Activated CD4-positive, alpha-beta memory T cell treated with anti-CD3 and anti-CD28 coated beads for 36 hours (primary cell): Measurements from ENCODE around the gene UBE2E3. TPM values are rescaled to one million over a fixed set of nuclear protein-coding genes. Genes with fewer than 3 reads are reported as not detected.

Experiments used
- CTCF ChIA-PET: fragments of 350-600 bp; sonication (Branson Sonifier 250); formaldehyde crosslinking; loops from one replicate; lab custom pipeline; 2021; ENCODE audit warnings: antibody characterized with exemption, inconsistent platforms; lab: Charles Lee
- POLR2A ChIA-PET: fragments of 350-600 bp; sonication (Branson Sonifier 250); formaldehyde crosslinking; loops from one replicate; lab custom pipeline; 2021; ENCODE audit warnings: antibody characterized with exemption; lab: Charles Lee
- DNase-seq: peaks from one replicate; pipeline ENCODE4 v3.0.0-alpha.2; 2020
- H3K27ac Mint-ChIP-seq: one replicate; pipeline ENCODE4 v1.8.0; 2021; ENCODE audit warnings: mixed read lengths
- H3K27me3 Mint-ChIP-seq: one replicate; pipeline ENCODE4 v1.8.0; 2021; ENCODE audit warnings: mixed read lengths
- H3K36me3 Mint-ChIP-seq: one replicate; pipeline ENCODE4 v1.8.0; 2021; ENCODE audit warnings: mixed read lengths
- H3K4me1 Mint-ChIP-seq: one replicate; pipeline ENCODE4 v1.8.0; 2021; ENCODE audit warnings: low read depth, mixed read lengths
- H3K4me3 Mint-ChIP-seq: one replicate; pipeline ENCODE4 v1.8.0; 2021; ENCODE audit warnings: mild to moderate bottlenecking, mixed read lengths
- H3K9me3 Mint-ChIP-seq: one replicate; pipeline ENCODE4 v1.8.0; 2021; ENCODE audit warnings: mixed read lengths
- intact Hi-C: fragments of 100-400 bp; cut with micrococcal nuclease; formaldehyde crosslinking; loops from one replicate; pipeline ENCODE4 v1.15.1; 2023
- total RNA-seq, 2 experiments: library from RNA; stranded (reverse); gene quantifications; one replicate each; pipeline ENCODE4 v1.2.3, GENCODE V29; 2021

UBE2E3 gene
- total RNA-seq, 2 experiments from 2014 or later: 33.0 to 34.1 TPM

DNA sequence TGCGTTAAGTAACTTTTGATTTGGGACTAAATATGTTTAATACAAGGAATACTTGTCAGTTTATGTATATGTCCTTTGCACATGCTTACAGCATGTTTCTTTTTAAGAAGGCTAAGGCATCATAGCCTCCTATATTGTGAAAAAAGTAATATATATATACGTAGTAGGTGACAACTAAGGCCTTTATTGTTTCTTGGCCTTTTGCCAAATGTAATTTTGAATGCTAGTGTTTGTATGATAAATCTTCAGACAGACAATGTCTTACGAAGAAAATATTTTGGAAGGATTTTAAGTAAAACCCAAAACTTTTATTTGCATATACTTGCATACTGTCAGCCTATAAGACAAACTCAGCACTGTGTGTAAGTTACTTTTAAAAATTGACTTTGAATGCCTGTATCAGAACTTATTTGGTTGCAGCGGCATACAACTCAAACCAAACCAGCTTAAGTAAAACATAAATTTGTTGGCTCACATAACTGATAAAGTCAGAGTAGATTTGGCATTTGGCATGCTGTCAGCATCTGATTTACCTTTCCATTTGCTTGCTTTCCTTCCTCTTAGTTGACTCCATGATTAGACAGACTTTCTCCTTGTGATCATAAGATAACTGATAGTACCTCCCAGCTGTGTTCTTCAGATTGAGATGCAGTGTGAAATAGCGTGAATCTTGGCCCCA lies 24.4 kb downstream of the UBE2E3 start:
- Mint-ChIP-seq H3K4me1 (peaks cover 11% of the 10 kb centered on the region), H3K36me3 (no peaks in the 10 kb centered on the region), H3K4me3 (no peak overlapping the region), H3K9me3 (no peaks in the 10 kb centered on the region), H3K27me3 (no peaks in the 10 kb centered on the region), H3K27ac (no peak overlapping the region)
- CTCF ChIA-PET: interaction anchor here (1.3 kb wide), 1 partner anchor 10 kb away, joined by 3 read pairs; no protein-coding TSS in a partner anchor
- intact Hi-C loops: no loop called here
- POLR2A ChIA-PET: no interaction called here
- DNase-seq: no peak

DNA sequence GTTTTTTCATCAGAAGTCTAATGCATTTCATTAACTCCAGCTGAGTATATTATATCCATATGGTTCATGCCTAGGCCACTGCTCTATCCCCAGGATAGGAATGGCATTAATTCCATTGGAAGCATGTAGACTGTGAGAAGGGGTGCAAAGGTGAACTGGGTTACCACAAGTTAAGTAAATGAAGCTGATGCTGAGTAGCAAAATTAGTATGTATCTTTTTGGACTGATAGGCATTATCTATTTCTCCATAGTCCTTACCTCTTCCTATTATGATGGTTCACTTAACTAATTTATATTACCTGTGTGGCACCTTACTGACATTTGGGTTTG lies 24.9 kb downstream of the UBE2E3 start:
- ChIA-PET POLR2A (no interaction called here), CTCF (interaction anchor here (1.3 kb wide), 1 partner anchor 10 kb away, joined by 3 read pairs; no protein-coding TSS in a partner anchor)
- H3K36me3 Mint-ChIP-seq: no peaks in the 10 kb centered on the region
- intact Hi-C loops: no loop called here
- no peaks in the 10 kb centered on the region for H3K27me3 Mint-ChIP-seq
- H3K9me3 Mint-ChIP-seq: no peaks in the 10 kb centered on the region
- H3K27ac Mint-ChIP-seq: no peak overlapping the region
- H3K4me3 Mint-ChIP-seq: no peak overlapping the region
- no peak for DNase-seq
- H3K4me1 Mint-ChIP-seq: peaks cover 13% of the 10 kb centered on the region

- H3K4me1 Mint-ChIP-seq: peaks cover 16% of the 10 kb centered on the region
- no peak overlapping the region for H3K4me3 Mint-ChIP-seq
- H3K36me3 Mint-ChIP-seq: no peaks in the 10 kb centered on the region
- ChIA-PET CTCF (interaction anchor here (1.3 kb wide), 1 partner anchor 9 kb away, joined by 3 read pairs; no protein-coding TSS in a partner anchor), POLR2A (no interaction called here)
- H3K9me3 Mint-ChIP-seq: no peaks in the 10 kb centered on the region
- DNase-seq: no peak
- H3K27me3 Mint-ChIP-seq: no peaks in the 10 kb centered on the region
- no peak overlapping the region for H3K27ac Mint-ChIP-seq
- intact Hi-C loops: no loop called here
Measured at GRCh38 chr2:181005809-181006208, 25.4 kb downstream of the UBE2E3 start.

- CTCF ChIA-PET: interaction anchor here (0.6 to 1.0 kb wide), 2 partner anchors 27 to 52 kb away, joined by 3 read pairs; partner anchors contain the start of gene UBE2E3
- H3K4me1 Mint-ChIP-seq: peaks cover 14% of the 10 kb centered on the region
Measured at GRCh38 chr2:181007086-181007837, 26.9 kb downstream of the UBE2E3 start.

GRCh38 chr2:181008407-181008806 lies 28.0 kb downstream of the UBE2E3 start:
- Mint-ChIP-seq H3K9me3 (no peaks in the 10 kb centered on the region), H3K4me3 (no peak overlapping the region), H3K4me1 (peaks cover 15% of the 10 kb centered on the region), H3K36me3 (no peaks in the 10 kb centered on the region), H3K27ac (no peak overlapping the region), H3K27me3 (no peaks in the 10 kb centered on the region)
- intact Hi-C loops: no loop called here
- ChIA-PET CTCF (no interaction called here), POLR2A (no interaction called here)
- no peak for DNase-seq

More at GRCh38 chr2:181007086-181007837, 26.9 kb downstream of the UBE2E3 start:
- POLR2A ChIA-PET: no interaction called here
- Mint-ChIP-seq H3K27ac (no peak overlapping the region), H3K36me3 (no peaks in the 10 kb centered on the region), H3K9me3 (no peaks in the 10 kb centered on the region), H3K4me3 (no peak overlapping the region), H3K27me3 (no peaks in the 10 kb centered on the region)
- intact Hi-C loops: no loop called here
- no peak for DNase-seq

DNA sequence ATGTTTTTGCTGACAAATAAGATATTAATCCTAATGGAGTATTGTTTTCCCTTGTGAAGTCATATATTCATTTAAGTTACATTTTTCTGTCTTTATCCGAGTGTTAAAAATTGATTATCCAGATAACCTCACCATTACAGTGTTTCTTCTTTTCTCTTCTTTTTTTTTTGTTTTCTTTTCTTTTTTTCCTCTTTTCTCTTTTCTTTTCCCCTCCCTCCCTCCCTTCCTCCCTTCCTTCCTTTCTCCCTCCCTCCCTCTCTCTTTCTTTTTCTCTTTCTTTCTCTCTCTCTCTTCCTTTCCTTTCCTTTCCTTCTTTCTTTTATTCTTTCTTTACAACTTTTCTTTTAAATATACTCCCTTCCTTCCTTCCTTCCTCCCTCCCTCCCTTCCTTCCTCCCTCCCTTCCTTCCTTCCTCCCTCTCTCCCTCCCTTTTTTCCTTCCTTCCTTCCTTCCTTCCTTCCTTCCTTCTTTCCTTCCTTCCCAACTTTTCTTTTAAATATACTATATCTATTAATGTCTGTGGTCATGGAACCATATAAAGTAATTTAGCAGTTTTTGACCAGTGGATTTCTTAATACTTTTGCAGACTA lies 40.9 kb downstream of the UBE2E3 start:
- CTCF ChIA-PET: interaction anchor here (0.6 to 0.7 kb wide), 2 partner anchors 41 to 1041 kb away, joined by 3 read pairs; no protein-coding TSS in a partner anchor
- Mint-ChIP-seq H3K27me3 (no peaks in the 10 kb centered on the region), H3K27ac (no peak overlapping the region), H3K36me3 (no peaks in the 10 kb centered on the region), H3K4me3 (no peak overlapping the region), H3K9me3 (peaks cover 3% of the 10 kb centered on the region), H3K4me1 (peaks cover 8% of the 10 kb centered on the region)
- POLR2A ChIA-PET: interaction anchor here (0.6 kb wide), 1 partner anchor 21 kb away, joined by 3 read pairs; no protein-coding TSS in a partner anchor
- no peak for DNase-seq
- intact Hi-C loops: no loop called here

DNA sequence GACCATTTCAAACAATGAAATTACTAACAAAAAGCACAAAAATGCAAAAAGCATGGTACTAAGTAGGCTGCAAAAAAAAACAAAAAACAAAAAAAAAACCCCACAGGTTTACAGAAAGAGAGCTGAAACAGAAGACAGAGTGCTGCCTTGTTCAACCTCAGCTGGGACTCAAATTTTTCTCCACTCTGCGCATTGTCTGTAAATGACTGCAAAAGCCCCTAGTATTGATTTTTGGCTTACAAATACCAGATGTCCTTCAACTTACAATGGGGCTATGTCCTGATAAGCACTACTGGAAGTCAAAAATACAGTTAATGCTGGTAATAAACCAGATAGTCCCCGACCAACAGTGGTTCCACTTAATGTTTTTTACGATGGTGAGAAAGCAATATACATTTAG lies 42.2 kb downstream of the UBE2E3 start:
- ChIA-PET CTCF (no interaction called here), POLR2A (no interaction called here)
- H3K9me3 Mint-ChIP-seq: peaks cover 3% of the 10 kb centered on the region
- no peaks in the 10 kb centered on the region for H3K36me3 Mint-ChIP-seq
- no peak overlapping the region for H3K27ac Mint-ChIP-seq
- intact Hi-C loops: no loop called here
- no peak for DNase-seq
- peaks cover 4% of the 10 kb centered on the region for H3K4me1 Mint-ChIP-seq
- no peaks in the 10 kb centered on the region for H3K27me3 Mint-ChIP-seq
- no peak overlapping the region for H3K4me3 Mint-ChIP-seq

DNA sequence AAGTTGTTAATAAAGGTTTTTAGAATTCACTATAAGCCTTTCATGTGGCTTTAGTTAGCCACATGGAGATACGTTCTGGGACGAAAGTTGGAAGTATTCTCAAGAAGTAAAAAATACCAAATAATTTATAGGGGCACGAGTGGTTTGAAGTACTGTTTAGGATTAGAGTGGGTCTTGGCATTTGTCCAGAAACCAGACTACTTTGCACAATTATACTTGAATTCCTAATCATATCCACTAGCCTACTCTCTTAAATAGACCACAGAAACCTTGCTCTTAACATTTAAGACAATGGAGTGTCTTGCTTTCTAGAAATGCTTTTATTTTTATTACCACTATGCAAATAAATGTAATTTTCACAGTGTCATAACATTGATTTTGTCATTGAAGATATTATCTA lies 44.6 kb downstream of the UBE2E3 start:
- no peak for DNase-seq
- H3K36me3 Mint-ChIP-seq: no peaks in the 10 kb centered on the region
- H3K27ac Mint-ChIP-seq: no peak overlapping the region
- H3K4me3 Mint-ChIP-seq: no peak overlapping the region
- H3K4me1 Mint-ChIP-seq: peaks cover 4% of the 10 kb centered on the region
- ChIA-PET POLR2A (no interaction called here), CTCF (no interaction called here)
- H3K27me3 Mint-ChIP-seq: no peaks in the 10 kb centered on the region
- intact Hi-C loops: no loop called here
- peaks cover 3% of the 10 kb centered on the region for H3K9me3 Mint-ChIP-seq

DNA sequence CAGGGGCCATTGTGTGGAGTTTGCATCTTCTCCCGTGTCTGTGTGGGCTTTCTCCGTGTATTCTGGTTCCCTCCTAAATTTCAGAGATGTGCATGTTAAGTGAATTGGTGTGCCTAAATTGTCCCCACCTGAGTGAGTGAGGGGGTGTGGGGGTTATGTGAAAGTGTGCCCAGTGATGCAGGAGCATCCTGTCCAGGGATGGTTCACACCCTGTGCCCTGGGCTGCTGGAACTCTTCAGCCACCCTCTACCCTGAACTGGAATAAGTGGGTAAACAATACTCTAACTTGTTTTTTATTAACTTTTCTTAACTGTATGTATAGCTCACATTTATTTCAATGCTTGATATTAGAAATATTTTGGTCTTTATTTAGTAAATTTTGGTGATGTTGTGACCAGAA lies 56.0 kb downstream of the UBE2E3 start:
- ChIA-PET POLR2A (no interaction called here), CTCF (interaction anchor here (1.4 kb wide), 2 partner anchors 56 to 679 kb away, joined by 5 to 6 read pairs; partner anchors contain the start of gene UBE2E3)
- Mint-ChIP-seq H3K9me3 (no peaks in the 10 kb centered on the region), H3K27ac (no peak overlapping the region), H3K36me3 (peaks cover 2% of the 10 kb centered on the region), H3K27me3 (no peaks in the 10 kb centered on the region), H3K4me1 (peaks cover 24% of the 10 kb centered on the region), H3K4me3 (no peak overlapping the region)
- intact Hi-C loops: loop anchor here (5.0 kb wide), 1 partner anchor 54 kb away; the partner anchor contains the start of gene UBE2E3
- DNase-seq: peak; percentile 8

- H3K4me1 Mint-ChIP-seq: peaks cover 24% of the 10 kb centered on the region
- DNase-seq: peak; percentile 24
- peaks cover 2% of the 10 kb centered on the region for H3K36me3 Mint-ChIP-seq
- no peaks in the 10 kb centered on the region for H3K9me3 Mint-ChIP-seq
- H3K27ac Mint-ChIP-seq: no peak overlapping the region
- no peaks in the 10 kb centered on the region for H3K27me3 Mint-ChIP-seq
- ChIA-PET POLR2A (no interaction called here), CTCF (interaction anchor here (1.4 to 1.6 kb wide), 3 partner anchors 22 to 678 kb away, joined by 5 to 6 read pairs (median 5); partner anchors contain the start of gene UBE2E3)
- intact Hi-C loops: loop anchor here (5.0 kb wide), 1 partner anchor 55 kb away; the partner anchor contains the start of gene UBE2E3
- H3K4me3 Mint-ChIP-seq: no peak overlapping the region
Measured at GRCh38 chr2:181036848-181037603, 56.6 kb downstream of the UBE2E3 start.

DNA sequence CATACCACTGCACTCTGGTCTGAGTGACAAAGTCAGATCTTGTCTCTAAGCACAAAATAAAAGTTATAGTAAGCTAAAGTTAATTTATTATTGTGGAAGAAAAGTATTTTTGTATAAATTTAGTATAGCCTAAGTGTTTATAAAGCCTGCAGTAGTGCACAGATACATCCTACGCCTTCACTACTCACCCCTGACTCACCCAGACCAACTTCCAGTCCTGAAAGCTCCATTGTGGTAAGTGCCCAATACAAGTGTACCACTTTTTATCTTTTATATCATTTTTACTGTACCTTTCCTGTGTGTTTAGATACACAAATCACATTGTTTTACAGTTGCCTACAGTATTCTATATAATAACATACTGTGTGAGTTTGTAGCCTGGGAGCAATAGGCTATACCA lies 57.5 kb downstream of the UBE2E3 start:
- Mint-ChIP-seq H3K4me1 (peaks cover 24% of the 10 kb centered on the region), H3K27ac (no peak overlapping the region), H3K4me3 (no peak overlapping the region), H3K36me3 (peaks cover 1% of the 10 kb centered on the region), H3K9me3 (no peaks in the 10 kb centered on the region), H3K27me3 (no peaks in the 10 kb centered on the region)
- POLR2A ChIA-PET: no interaction called here
- intact Hi-C loops: loop anchor here (5.0 kb wide), 1 partner anchor 56 kb away; the partner anchor contains the start of gene UBE2E3
- peak; percentile 34 for DNase-seq
- CTCF ChIA-PET: interaction anchor here (1.6 kb wide), 1 partner anchor 21 kb away, joined by 5 read pairs; no protein-coding TSS in a partner anchor
